DMS 273 (cell line): ENCODE data around the gene SYT8.

ENCODE experiments used
- DNase-seq: peaks from one replicate; lab custom pipeline; 2025; ENCODE audit not compliant: unreplicated experiment; lab: John Stamatoyannopoulos, UW

The SYT8 gene

DNA sequence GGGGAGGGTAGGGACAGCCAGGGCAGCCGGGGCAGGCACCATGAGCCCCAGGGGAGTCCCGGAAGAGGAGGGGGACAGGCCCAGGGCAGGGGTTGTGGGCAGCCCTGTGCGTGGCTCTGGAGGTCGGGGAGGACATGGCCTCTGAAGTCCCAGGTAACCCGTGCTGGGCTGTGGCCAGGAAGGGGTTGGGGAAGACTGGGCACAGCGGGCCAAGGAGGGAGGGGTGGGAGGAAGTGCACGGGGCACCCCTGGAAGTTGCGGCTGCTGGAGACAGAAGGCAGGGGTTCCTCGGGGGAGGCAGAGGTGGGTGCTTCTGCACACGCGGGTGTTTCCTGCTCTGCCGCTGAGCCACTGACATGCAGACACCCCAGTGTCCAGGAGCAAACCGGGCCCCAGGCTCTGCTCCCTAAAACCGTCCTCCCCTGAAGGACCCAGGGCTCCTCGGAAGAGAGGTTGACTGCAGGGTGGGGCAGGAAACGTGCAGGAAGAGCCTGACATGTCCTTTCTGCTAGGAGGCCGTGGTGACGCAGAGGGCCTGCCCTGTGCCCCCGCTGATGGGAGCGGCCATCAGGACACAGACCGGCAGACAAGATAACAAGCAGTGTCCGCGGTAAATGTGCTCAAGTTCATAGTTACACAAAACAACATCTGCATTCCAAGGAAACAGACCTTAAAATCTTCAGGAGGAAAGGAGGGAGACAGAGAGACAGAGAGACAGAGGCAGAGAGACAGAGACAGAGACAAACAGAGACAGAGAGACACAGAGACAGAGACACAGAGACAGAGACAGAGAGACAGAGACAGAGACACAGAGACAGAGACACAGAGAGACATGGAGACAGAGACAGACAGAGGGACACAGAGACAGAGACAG, 9.7 kb downstream of the SYT8 start:
- DNase-seq: no peak

DNA sequence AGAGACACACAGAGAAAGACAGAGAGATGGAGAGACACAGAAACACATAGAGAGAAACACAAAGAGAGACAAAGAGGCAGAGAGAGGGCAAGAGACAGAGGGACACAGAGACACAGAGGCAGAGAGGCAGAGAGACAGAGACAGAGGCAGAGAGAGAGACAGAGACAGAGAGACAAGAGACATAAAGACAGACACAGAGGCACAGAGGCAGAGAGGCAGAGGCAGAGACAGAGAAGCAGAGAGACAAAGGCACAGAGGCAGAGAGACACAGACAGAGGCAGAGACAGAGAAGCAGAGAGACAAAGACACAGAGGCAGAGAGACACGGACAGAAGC, 10.3 kb downstream of the SYT8 start:
- DNase-seq: no peak

DNA sequence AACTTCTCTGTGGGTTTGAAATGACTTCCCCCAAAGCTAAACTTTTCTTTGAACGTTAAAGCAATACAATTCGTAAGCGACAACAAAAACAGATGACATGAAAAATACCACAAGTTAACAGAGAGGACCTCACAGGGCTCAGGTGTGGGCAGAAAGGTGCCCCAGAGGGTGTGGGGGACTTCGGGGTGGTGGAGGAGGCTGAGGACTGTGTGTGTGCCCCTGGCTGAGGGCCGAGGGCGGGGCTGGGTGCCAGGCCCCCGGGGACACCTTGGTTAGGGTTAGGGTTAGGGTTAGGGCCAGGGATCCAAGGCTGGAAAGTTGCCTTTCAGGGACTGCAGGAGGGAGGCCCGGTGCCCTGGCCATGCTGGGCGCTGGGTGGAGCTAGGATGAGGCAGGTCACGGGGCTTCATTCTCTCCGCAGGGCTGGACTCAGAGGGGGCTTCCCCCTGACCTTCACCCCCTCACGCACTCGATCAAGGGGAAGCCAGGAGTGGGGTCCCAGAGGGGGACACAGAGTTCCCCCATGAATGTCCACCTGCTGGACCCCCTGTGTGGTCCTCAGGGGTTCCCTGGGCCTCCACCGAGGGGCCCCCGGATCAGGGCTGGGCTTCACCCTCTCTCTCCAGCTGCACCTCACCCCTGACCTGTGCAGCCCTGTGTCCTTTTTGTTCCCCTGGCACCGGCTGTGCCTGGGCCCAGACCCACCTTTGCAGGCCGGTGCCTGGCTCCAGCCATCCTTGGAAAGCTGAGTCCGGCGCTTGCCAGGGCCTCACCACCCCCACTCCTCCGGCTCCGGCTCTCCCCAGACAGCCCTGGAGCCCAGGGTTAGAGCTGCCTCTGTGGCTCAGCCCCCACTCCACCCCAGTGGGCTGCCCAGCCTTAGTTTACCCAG, 11.0 kb downstream of the SYT8 start:
- no peak for DNase-seq

DNA sequence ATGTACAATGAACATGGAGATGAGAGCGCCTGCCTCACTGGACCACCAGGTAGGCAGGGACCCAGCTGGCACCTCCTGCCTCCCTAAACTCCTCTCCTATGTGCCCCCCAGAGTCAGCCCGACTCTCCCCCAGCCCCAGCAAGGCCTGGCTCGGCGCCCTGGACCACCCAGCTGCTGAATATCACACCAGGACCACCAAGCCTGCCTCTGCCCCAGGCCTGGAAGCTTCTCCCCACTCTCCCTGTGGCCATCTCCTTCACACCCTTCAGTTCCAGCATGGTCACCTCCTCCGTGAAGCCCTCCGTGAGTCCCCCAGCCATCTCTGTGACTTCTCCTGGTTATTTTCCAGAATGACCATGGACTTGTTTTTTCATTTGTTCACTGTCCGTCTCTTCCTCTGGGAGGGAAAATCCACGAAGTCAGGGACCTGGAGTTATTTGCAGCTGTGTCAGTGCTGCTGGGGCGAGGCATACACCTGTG, 11.7 kb downstream of the SYT8 start:
- DNase-seq: no peak

DNA sequence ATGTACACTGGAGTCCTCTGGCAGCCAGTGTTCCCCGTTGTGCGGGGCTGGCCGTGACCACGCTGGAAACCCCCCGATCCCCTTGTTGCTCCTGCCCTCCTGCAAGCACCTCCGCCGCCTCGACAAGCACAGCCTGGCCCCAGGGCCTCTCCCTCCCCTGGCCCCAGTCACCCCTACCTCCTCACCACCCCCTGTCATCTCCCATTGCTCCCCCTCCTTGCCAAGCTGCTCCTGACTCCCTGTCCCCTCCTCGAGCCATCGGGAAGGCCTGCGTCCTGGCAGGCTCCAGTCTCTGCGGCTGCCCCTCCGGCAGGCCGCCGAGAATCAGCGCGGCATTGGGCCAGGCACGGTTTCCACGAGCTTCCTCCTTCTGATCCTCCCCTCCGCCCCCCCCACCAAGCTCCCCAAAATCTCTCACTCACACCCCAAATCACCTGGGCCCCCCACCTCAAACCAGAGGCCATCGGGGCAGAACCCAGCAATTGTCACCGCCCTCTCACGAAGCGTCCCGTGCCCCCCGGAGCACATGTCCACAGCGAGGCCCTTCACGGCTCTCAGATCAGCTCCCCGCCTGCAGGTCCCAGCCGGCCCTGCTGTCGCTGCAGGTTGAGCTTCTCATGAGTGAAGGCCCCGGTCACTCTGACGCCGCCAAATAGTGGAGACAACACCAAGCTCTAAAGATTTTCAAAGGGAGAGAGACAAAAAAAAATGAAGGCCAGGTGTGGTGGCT, 12.4 kb downstream of the SYT8 start:
- DNase-seq: no peak

DNA sequence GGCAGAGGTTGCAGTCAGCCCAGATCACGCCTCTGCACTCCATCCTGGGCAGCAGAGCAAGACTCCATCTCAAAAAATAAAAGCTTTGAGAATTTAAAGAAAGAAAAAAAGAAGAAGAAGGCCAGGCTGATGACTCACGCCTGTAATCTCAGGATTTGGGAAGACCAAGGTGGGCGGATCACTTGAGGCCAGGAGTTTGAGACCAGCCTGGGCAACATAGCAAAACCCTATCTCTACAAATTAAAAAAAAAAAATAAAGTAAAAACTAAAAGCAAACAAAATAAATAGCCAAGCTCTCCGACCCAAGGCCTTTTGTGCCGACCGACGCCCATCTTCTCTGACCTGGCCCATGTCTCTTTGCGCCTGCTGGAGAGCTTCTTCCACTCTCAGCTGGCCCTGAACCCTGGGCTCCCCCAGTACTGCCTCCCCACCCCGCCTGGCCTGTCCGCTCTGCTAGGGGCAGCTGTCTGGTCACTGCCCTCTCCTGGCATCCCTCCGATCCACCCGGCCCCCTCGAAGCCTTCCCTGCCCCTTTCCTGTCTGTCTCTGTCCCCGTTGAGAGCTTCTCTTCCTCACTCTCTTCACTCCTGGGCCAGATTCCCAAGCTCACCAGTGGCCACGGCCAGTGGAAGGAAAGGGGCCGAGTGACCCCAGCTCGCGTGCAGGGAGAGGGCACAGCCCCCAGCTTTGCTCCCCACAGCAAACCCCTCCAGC, 13.3 kb downstream of the SYT8 start:
- no peak for DNase-seq

DNA sequence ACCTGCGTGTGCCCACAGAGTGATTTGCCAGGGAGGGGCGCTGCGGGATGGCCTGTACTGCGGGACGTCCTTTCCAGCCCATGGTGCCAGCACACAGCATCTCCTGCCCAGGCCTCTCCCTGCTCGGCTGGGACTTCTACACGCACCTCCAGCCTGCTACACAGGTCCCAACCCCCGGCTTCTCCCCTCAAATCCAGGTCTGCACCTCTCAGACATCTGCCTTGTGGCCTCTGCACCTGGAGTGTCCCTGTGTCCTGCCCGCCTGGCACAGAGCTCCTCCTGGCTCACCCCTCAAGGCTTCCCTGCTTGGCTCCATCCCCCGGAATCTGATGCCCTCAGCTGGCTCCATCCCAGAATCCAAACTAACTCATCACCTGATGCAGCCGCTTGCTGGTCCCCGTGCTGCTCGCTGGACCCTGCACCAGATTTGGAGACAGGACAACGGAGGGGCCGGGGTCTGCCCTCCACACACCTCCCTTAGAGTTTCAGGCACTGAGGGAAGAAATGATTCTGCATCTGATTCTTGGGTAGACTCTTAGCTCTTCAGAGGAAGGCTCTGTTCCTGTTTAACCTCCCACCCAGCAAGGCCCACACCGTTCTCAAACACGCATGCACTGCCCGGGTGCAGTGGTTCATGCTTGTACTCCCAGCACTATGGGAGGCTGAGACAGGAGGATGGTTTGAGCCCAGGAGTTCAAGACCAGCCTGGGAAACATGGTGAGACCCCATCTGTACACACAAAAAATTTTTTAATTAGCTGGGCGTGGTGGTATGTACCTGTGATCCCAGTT, 14.0 kb downstream of the SYT8 start:
- no peak for DNase-seq

DNA sequence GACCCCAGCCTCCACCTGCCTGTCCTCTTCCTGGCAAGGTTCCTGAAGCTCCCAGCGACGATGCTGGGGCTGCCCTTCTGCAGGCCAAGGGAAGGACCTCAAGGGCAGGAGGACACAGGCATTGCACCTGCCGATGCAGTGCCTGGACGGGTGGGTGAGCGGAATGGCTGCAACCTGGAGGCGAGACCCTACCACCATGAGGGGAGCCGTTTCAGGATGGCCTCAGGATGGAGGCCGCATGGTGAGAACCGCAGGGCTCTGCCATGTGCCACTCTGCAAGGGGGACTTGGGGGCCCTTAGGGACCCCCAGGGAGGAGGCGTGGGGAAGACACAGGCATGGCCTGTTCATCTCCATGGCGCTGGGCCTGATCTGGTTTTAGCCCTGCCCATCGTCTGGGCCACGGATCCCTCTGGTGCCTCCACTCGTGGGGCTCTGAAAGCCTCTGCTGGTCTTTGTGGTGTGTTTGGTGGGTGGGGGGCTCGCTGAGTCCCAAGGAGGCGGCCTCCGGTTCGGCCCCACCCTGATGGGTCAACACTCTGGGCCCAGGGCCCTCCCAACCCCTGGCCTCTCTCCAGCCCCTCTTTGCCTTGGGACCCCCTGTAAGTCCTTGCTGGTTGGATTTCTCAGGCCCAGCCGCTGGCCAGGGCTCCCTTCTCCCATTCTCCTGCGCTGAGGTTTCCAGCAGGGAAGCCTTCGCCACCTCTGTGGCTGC, 16.8 kb downstream of the SYT8 start:
- DNase-seq: no peak

DNA sequence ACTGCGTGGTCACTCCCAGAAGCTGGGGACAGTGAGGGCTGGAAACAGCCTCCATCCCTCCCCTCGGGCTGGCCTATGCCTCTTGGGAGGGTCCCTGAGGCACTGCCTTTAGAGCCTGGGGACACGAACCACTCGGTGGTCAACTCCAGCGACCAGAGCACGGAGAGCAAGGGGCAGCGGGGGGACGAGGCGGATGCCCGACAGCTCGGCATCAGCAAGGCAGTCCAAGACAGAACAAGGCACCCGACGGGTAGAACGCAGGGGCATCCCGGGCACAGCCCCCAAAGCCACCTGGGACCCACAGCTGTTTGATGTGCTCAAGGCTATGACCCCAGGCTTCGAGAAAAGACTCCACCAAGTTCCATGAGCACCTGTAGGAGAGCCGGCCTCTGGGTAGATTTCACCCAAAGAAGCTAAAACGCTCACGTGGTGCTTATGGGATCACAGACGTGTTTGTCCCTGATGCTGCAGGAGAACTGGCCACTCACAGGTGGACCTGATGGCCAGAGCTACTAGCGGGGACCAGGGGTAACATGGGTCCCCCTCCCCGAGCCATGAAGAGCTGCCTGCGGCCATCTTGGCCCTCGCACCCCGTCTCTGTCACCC, 17.6 kb downstream of the SYT8 start:
- DNase-seq: no peak

DNA sequence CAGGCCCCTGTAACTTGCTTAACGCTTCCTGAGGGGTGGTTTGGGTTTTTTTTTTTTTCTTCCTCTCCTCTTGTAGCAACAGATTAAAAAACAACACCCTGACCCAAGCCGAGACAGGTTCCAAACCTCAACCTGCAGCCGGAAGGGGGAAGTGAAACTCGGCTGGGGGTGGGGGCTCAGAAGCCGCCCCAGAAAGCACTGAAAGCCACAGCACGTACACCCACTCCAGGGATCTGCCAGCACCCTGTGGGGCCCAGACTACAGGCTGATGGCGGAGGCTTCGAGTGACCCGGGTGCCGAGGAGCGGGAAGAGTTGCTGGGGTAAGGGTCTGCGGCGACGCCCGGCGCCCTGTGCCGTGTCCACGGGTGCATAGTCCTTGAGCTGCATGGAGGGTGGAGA, 18.1 kb downstream of the SYT8 start, which contains the start of gene LSP1:
Gene LSP1, plus strand, starts transcription at position 208 of the 400 bp plus-strand sequence. Its CDS starts 61 bp downstream, at position 269.
- DNase-seq: no peak

DNA sequence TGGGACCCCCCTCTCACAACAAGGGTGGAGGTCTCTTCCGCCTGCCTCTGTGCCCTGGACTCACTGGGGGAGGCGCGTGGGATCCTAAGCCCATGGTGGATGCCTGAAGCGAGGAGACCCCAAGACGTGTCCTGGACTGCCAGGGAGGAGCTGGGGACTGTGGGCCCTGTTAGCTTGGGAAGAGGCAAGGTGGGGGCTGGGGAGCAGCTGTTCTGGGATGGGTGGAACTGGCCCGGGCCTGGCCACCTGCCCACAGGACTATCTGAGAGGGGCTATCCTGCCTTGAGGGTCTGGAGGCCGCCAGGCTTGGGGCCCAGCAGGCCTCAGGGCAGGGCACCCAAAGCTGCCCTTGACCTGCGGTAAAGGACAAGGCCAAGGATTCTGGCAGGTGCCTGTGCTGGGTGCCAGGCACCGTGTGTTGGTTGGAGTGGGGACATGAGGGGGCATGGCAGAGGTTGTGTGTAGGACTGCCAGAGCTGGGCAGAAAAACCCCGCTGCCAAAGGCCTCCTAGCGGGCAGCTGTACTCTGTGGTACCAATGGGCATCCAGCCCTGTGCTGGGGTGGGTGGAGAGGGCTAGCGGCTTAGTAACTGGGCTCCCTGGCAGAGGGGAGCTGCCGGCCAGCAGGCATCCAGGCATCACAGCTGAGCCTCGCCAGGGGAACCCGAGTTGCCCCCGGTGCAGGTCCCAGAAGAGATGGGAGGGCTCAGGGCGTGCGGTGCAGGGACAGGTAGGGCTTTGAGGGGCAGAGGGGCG, 18.8 kb downstream of the SYT8 start:
- DNase-seq: no peak

DNA sequence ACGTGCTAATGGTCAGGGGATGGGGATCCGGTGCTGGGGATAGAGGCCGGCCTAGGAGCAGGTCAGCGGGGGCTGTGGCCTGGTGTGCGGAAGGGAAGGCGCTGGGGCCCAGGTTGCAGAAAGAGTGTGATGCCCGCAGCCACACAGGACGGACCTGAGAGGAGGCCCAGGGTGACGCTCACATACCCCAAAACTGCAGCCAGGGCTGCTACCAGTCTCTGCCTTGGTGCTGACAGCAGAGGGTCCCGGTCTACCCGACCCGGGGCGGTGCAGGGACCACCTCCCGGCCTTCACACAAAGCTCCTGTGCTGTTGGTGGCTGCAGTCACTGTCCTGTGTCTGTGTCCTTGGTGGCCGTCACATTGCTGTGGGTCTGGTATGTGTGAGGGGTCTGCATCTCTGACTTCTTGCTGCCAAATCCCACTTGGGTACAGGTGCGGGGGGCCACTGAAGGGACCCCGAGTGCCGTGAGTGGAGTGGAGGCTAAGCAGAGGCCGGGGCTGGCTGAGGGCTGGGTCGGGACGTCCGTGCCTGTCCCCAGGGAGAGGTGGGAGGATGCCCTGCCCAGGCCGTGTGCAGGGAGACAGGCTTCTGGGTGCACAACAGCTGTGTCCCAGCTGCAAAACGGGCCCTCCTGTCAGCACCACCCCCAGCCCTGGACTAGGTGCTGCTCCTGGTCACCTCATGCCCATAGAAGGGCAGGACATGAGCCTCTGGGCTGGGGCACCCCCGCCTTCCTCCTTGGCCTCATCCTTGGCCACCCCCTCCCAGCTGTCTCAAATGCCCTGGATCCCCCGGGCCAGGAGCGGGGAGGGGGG, 19.6 kb downstream of the SYT8 start:
- DNase-seq: no peak

DNA sequence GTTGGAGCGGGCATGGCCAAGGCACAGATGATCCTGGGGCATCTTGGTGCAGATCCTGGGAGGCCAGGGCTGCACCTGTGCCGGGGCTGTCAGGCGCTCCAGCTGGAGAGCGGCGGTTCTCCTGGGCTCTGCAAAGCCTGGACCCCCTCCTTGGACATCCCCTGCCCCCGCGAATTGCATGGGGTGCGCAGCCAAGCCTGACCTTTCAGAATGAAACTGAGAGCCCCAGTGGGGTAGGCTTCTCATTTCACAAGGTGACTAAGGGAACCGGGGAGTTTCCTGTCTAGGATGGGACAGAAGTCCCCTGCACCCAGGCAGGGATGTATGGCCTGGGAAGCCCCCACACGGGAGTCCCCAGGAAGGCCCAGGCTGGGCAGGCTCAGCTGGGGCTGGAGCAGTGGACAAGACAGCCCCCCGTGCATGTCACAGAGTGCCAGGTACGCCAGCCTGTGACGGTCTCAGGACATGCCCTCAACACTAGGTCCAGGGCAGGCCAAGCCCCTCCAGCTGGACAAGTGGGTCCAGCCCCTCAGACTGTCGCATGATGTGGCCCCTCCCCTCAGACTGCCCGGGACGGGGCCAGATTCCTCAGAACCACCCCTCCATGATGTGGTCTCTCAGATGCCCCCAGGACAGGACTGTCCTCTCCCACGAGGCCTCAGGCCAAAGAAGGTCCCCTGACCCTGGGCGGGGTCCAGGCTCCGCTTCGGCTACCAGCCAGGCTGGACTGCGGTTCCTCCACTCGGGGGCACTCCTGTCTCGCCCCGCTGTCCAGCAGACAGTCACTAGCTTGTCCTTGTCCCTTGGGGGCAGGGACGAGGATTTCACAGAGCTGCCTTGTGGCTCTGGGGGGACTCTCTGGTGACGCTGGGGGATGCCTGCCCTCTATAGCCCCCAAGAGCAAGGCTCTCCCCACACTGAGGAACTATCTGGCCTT, 20.4 kb downstream of the SYT8 start:
- DNase-seq: no peak

DNA sequence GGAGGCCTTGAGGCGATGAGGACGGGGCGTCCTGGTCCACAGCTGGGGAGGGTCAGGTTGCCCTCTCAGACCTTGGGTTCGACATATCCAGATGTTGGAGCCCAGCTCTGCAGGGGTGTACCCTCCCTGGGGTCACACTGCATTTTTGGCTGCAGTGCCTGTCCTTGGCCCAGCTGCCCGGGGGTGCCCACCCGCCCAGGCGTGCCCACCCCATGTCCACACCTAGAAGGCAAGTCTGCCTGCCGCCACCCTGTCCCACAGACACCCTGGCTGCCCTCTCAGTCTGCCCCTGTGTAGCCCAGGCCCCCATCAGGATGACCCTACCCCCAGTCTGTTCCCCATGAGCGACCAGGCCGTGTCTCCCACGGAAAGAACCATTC, 21.1 kb downstream of the SYT8 start:
- no peak for DNase-seq

DNA sequence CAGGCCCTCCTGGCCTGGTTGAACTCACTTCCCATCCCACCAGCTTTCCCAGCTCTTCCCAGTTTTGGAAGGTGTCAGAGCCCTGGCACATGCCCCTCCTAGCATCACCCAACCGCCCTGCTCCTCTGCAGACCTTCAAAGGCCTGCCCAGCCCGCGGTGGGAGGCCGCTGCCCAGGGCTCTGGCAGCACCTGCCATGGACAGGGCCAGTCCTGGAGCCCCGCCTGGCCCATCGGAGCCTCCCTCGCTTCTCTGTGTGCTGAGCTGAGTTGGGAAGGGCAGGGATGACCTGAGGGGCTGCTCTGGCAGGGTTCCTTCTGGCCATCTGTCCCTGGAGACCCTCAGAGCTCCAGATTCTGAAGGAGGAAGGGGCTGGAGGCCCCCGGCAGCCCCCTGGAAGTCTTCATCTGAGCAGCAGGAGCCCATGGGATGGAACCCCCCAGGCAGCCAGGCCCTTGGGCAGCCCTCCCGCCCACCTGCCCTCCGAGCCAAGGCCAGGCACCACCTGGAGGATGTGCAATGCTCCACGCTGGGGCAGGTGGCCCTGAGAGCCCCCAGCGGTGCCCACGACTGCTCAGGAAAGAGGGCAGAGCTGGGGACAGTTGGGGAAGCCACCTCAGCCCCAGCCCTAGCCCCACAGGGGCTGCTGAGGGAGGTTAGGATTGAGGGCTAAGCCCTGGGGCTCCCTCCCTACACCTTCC, 21.7 kb downstream of the SYT8 start:
- DNase-seq: no peak

DNA sequence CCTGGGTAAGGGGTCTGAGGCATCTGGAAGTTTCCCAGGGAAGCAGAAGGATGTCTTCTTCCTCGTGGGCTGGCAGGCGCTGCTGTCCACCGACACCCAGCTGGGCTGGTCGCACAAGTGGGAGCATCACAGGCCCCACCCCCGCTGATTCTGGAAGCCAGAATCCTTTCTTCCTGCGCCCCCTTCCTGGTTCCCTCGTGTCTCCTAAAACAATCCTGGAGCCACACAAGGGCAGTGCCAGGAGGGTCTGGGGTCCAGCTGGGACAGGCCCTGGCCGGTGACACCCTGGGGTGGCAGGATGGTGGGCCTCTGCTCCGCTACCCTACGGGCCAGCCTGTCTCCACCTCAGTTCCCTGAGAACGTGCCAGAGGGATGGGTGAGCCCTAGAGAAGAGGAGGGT, 22.3 kb downstream of the SYT8 start:
- DNase-seq: no peak
